ENCODE data around the gene ZRSR2.

GRCh38 chrX:15744181-15744867 is 46.0 kb upstream of the ZRSR2 start:
- TF ChIP-seq CTCF (IDR thresholded peaks at IDR 0.05) (no peak), POLR2A (IDR thresholded peaks at IDR 0.05) (no peak)
